Right ventricle myocardium superior (tissue), 1 donor: Measurements from ENCODE around the gene TRIO. TPM values are rescaled to one million over a fixed set of nuclear protein-coding genes. Genes with fewer than 3 reads are reported as not detected.
A peak's percentile ranks its signal among the peaks of the same experiment; 100 is the strongest.
"Not testable (repeated sequence)": the region's sequence is repeated elsewhere in the genome, so short reads cannot be mapped to it uniquely, and the experiment has no call there.

ENCODE experiments used
- ATAC-seq: fragments of 200-7000 bp; cut with Tn5 transposase; one replicate; pipeline ENCODE4 v1.9.1; 2020; ENCODE audit warnings: mild to moderate bottlenecking; ENCODE audit not compliant: poor library complexity
- DNase-seq: peaks from one replicate; pipeline ENCODE4 v3.0.0-alpha.2; 2020
- intact Hi-C: fragments of 100-400 bp; cut with DNase I; formaldehyde crosslinking; loops from one replicate; pipeline ENCODE4 v1.11.2; 2022
- total RNA-seq: library from RNA; stranded (reverse); fragmentation: NEBNext Ultra II Directional; extraction: Animal tissue kit (Norgen Biotek cat#: 25700); gene quantifications from one replicate; pipeline ENCODE4 v1.2.1, GENCODE V29; 2021
- donor health status: DM: no; HTN: yes; CAD: no; lungs with severe emphysema.

The TRIO gene
- total RNA-seq, 1 donor from 2014 or later: 56.0 TPM

GRCh38 chr5:14432931-14433589, 289.9 kb downstream of the TRIO start:
- intact Hi-C loops: no loop called here
- ATAC-seq: no peak
- no peak for DNase-seq

DNA sequence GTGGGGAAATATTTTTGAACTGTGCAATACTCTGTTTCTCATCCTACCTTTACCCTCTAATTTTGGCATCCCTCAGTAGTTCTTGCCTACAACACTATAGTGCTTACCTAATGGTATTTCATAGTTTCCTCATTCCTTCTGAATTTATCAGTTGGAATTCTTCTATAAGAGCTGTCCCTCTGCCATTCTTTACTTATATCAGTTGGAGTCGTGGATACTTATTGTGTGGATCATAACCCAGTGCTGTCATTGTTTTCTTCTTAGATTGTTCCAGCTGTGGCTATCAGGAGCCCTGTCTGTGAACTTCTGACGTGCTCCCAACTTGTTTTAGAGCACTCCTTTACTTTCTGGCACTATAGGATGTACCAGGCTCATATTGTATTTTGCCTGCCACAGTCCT, 292.3 kb downstream of the TRIO start:
- ATAC-seq (no peak), DNase-seq (no peak)
- intact Hi-C loops: no loop called here

DNA sequence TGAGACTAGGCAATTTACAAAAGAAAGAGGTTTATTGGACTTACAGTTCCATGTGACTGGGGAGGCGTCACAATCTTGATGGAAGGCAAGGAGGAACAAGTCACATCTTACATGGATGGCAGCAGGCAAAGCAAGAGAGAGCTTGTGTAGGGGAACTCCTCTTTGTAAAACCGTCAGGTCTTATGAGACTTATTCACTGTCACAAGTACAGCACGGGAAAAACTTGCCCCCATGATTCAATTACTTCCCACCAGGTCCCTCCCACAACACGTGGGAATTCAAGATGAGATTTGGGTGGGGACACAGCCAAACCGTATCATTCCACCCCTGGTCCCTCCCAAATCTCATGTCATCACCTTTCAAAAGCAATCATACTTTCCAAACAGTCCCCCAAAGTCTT, 293.0 kb downstream of the TRIO start:
- intact Hi-C loops, DNase-seq, ATAC-seq: not testable (repeated sequence)

DNA sequence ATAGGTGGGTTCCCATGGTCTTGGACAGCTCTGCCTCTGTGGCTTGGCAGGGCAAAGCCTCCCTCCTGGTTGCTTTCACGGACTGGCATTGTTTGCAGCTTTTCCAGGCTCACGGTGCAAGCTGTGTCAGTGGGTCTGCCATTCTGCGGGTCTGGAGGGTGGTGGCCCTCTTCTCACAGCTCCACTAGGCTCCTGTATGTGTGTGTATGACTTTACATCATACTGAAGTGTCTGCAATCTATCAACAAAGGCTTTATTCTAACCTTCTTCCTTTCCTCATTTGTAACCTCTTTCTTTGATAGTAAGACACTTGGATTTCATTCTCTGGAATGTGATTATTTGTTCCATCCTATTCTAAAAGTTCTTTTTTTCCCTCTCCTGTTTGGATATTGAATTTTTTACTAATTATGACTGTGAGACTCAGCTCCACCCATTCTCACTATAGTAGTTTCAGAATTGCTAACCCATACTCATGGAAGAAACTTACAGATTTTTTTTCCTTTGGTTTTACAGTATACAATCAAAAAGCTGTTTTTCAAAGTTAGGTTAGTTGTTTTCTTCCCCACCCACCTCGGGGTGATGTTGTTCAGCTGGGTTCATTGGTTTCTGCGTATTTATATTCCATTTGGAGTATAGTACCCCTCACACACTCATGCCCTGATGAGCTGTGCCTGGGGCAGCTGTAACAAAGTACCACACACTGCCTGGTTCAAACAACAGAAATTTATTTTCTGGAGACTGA, 293.8 kb downstream of the TRIO start:
- intact Hi-C loops: no loop called here
- ATAC-seq (no peak), DNase-seq (no peak)

DNA sequence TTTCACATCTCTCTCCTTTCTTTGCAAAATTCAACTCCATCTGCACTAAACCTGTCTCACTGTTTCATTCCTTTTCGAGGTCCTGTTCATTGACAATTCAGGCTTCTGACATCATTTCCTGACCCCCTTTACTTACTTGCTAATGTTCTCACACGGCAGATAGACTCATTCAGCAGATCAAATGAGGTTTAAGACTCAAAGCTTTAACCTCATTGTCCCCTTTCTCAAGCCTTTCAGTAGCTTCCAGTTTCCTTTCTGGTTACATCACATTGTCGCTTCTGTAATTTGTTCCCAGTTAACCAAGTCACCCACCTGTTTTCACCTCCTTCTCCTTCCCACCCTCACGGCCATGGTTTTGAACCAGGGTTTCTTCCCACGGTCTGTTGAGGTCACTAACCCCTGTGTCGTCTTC, 295.1 kb downstream of the TRIO start:
- no peak for DNase-seq
- ATAC-seq: no peak
- intact Hi-C loops: no loop called here

DNA sequence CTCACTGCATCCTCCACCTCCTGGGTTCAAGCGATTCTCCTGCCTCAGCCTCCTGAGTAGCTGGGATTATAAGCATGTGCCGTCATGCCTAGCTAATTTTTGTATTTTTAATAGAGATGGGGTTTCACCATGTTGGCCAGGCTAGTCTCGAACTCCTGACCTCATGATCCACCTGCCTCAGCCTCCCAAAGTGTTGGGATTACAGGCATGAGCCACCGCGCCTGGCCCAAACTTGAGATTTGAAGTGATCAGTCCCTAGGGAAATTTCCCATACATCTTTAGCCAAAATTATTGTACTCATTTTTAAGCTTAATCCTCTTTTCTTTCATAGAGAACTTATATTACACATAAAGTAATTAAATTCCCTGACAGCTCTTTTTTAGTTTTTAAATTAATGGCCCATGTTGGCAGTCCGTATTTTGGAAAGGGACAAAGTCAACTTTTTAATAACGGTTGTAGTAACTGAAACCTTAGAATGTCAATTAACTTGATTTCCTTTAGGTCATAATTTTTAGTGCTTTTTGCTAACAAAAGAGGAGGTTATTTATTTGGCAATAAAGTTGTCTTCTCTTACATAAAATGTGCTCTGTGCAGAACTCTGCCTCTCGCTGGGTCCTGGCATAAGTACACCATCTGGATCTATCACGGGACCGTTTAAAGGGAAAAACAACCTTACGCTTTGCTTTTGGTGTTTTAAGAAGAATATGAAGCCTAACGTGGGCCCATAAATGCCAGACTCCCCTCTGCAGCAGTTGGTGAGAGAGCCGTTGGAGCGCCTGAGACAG, 296.1 kb downstream of the TRIO start:
- DNase-seq: no peak
- intact Hi-C loops: no loop called here
- ATAC-seq: peak; percentile 10

- DNase-seq: no peak
- intact Hi-C loops: no loop called here
- no peak for ATAC-seq
These were observed 297.1 kb downstream of the TRIO start for GRCh38 chr5:14440223-14440581.

DNA sequence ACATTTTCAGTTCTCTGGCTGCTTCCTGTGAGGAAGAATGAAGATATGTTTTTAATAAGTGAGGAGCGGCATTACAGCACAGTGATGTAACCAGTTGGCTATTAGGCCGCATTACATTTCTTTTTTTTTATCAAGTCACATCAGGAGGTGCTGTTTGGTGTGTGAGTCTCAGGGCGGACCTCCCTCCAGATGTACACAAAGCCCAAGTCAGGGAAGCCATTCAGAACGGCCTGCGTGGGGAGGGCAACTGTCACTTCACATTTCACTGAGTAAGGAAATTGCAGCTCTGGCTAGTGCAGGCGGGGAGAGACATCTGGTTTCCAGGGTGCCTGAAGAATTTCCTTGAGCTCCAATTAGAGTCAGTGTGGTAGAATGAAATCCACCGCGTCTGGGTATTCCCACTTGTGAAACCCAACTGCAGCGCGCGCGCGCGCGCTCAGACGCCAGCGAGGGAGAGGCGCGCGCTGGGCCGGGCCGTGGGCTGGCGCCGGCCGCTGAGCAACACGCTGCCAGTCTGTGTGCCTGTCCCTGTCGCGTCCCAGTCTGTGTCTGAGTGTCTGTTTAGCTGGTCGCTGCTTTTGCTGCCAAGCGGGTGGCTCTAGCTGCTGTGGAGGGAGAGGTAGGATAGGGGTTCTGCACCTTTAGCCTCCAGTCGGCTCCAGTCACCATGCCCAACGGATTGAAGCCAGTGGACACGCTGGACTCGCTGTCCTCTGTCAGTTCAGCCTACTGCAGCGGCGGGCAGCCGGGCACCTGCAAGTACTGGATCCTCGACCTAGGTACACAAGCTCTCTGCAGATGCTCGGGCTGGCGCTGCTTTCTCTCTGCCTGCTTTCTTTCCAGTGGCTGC, 297.7 kb downstream of the TRIO start:
- peak; percentile 94 for ATAC-seq
- intact Hi-C loops: no loop called here
- DNase-seq: peak; percentile 81

DNA sequence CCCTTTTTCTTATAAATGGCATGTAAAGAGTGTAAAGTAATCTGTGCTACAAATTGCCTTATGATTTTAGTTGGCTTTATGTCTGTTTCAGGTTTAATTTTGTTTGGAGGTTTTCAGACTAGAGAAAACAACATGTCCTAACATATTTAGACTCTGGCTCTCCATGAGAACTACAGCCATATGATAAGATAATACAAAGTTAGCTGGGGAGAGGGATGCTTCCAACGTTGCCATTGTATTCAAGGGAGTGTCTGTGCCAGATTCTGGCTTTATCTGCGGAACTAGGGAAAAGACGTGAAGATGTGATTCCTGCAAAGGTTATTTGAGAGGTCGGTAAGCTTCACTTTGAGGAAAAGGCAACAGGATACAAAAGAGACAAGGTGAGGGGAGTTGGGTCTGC, 298.5 kb downstream of the TRIO start:
- DNase-seq: no peak
- intact Hi-C loops: no loop called here
- ATAC-seq: no peak

DNA sequence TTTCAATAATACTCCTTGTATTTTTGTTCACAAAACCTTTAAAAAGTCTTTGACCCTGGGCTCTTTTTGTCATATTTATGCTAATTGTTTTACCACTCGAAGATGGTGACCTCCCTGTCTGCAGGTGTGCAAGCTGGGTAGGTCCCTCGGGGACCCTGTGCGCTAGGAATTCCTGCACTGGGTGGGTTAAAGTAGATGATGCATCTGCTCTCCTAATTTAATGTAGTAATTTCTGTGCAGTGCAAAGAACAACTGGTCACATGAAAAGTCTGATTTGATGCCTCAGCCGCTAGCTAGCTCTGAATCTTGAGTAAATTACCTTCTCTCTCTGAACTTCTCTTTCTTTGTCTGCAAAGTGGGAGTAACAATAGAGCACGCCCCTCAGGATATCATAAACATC, 299.4 kb downstream of the TRIO start:
- DNase-seq: no peak
- intact Hi-C loops: no loop called here
- no peak for ATAC-seq

DNA sequence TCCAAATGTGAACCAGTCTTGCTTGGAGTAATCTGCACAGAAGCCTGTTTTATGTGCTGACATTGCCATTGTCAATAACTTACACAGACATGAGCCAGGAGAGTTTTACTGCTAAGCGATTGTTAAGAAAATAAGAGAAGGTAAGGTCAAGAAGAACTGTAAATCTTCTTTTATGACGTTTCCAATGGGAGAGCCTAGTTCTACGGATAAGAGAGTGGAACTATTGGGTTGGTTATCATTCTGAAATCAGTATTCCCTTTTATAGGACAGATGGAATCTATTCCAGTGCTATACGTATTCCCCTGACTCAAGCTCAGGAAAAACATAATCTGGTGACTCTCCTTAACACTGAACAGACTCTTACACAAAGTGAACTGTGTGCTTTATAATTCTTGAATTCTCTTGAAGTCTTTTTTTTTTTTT, 300.5 kb downstream of the TRIO start:
- DNase-seq: no peak
- intact Hi-C loops: no loop called here
- ATAC-seq: no peak

- intact Hi-C loops: no loop called here
- DNase-seq (no peak), ATAC-seq (no peak)
These were observed 301.0 kb downstream of the TRIO start for GRCh38 chr5:14444161-14444560.

GRCh38 chr5:14445013-14445412, 301.9 kb downstream of the TRIO start:
- intact Hi-C loops: no loop called here
- DNase-seq (no peak), ATAC-seq (no peak)

- intact Hi-C loops: no loop called here
- ATAC-seq (peak; percentile 9), DNase-seq (no peak)
These were observed 302.6 kb downstream of the TRIO start for GRCh38 chr5:14445576-14446290.

GRCh38 chr5:14447958-14448911, 305.1 kb downstream of the TRIO start:
- ATAC-seq: peak; percentile 23
- intact Hi-C loops: no loop called here
- peak; percentile 50 for DNase-seq

- ATAC-seq (peak; percentile 16), DNase-seq (peak; percentile 41)
- intact Hi-C loops: no loop called here
These were observed 306.0 kb downstream of the TRIO start for GRCh38 chr5:14449052-14449661.

DNA sequence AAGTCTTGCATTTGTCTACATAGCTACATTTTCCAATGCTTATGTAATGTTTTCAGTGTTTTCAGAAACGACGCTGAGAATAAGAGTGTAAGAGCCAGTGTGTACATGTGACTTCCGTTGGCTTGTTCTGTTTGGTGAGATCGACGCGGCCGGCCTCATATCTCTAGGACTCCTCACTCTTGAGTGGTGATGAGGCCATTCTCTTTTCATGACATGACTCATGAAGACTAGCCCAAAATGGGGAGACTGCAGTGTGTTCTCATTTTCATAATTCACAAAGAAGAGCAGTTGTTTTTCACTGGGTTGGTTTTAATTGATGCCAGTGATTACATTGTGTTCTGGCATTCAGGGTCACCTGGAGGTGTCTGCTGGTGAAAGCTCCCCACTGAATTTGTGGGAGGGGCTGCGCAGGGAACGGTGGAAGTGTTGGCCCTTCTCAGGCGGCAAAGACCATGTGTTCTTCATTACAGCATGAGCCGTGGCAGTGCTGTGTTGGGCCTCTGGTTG, 306.9 kb downstream of the TRIO start:
- DNase-seq (peak; percentile 82), ATAC-seq (peak; percentile 76)
- intact Hi-C loops: no loop called here
